OCI-LY1 (cell line): ENCODE data around the gene STAC.

Experiments used
- H2AFZ ChIP-seq: fragments of 200-600 bp; sonication (generic), shearing (Covaris generic); 2 replicates; pipeline ENCODE4 v1.6.0; 2014; ENCODE audit warnings: antibody characterized with exemption, mild to moderate bottlenecking, low read length
- H3F3A ChIP-seq: fragments of 200-600 bp; sonication (generic), shearing (Covaris generic); 2 replicates; pipeline ENCODE4 v1.6.0; 2014; ENCODE audit warnings: mild to moderate bottlenecking, antibody characterized with exemption, low read length, moderate library complexity; ENCODE audit not compliant: insufficient read depth
- H3K27ac ChIP-seq: fragments of 200-600 bp; sonication (generic); 2 replicates; pipeline ENCODE4 v1.5.1; 2014; ENCODE audit warnings: low read length, mixed run types, mild to moderate bottlenecking, low read depth; ENCODE audit not compliant: poor library complexity, severe bottlenecking
- H3K27me3 ChIP-seq: fragments of 200-600 bp; sonication (generic); 2 replicates; pipeline ENCODE4 v1.6.0; 2014; ENCODE audit warnings: antibody characterized with exemption, mild to moderate bottlenecking, low read length, moderate library complexity; ENCODE audit not compliant: insufficient read depth
- H3K36me3 ChIP-seq: fragments of 200-600 bp; sonication (generic); 2 replicates; pipeline ENCODE4 v1.6.1; 2014; ENCODE audit warnings: mild to moderate bottlenecking, antibody characterized with exemption, low read length, moderate library complexity, mixed read lengths; ENCODE audit not compliant: insufficient read depth
- H3K4me1 ChIP-seq: fragments of 200-600 bp; sonication (generic); 2 replicates; pipeline ENCODE4 v1.5.1; 2014; ENCODE audit warnings: mild to moderate bottlenecking, low read length, moderate library complexity; ENCODE audit not compliant: insufficient read depth, severe bottlenecking
- H3K4me2 ChIP-seq: fragments of 200-600 bp; sonication (generic), shearing (Covaris generic); 2 replicates; pipeline ENCODE4 v1.6.1; 2014; ENCODE audit warnings: low read length
- H3K4me3 ChIP-seq: fragments of 200-600 bp; sonication (generic); 2 replicates; pipeline ENCODE4 v1.5.1; 2014; ENCODE audit warnings: low read length, low read depth, mild to moderate bottlenecking, mixed read lengths; ENCODE audit not compliant: poor library complexity, severe bottlenecking
- H3K79me2 ChIP-seq: fragments of 200-600 bp; shearing (Covaris generic); 2 replicates; pipeline ENCODE4 v1.6.1; 2016; ENCODE audit warnings: mixed run types, low read length, mixed read lengths; ENCODE audit not compliant: insufficient read depth
- H3K9ac ChIP-seq: fragments of 200-600 bp; sonication (generic), shearing (Covaris generic); 2 replicates; pipeline ENCODE4 v1.6.1; 2014; ENCODE audit warnings: mild to moderate bottlenecking, low read length, mixed read lengths
- H3K9me2 ChIP-seq: fragments of 200-600 bp; sonication (generic), shearing (Covaris generic); 2 replicates; pipeline ENCODE4 v1.6.1; 2014; ENCODE audit warnings: low read depth, mild to moderate bottlenecking, low read length, mixed read lengths
- H3K9me3 ChIP-seq: fragments of 200-600 bp; shearing (Covaris generic); 2 replicates; pipeline ENCODE4 v1.6.1; 2014; ENCODE audit warnings: low read length, mixed read lengths
- H4K20me1 ChIP-seq: fragments of 200-600 bp; sonication (generic), shearing (Covaris generic); 2 replicates; pipeline ENCODE4 v1.6.0; 2016; ENCODE audit warnings: mild to moderate bottlenecking, low read length; ENCODE audit not compliant: insufficient read depth
- EZH2 ChIP-seq: fragments of 200-600 bp; sonication (generic), shearing (Covaris generic); IDR thresholded peaks from 2 replicates; pipeline ENCODE4 v1.8.0; 2017; ENCODE audit warnings: borderline replicate concordance, mixed run types, mild to moderate bottlenecking, antibody characterized with exemption, low read length, moderate library complexity, mixed read lengths
- TF ChIP-seq, protein P1 (sequence below): fragments of 200-600 bp; sonication (generic), shearing (Covaris generic); IDR thresholded peaks from 2 replicates; pipeline ENCODE4 v1.5.1; 2017; ENCODE audit warnings: mild to moderate bottlenecking, antibody characterized with exemption, low read length, moderate library complexity, mixed read lengths

STAC gene

DNA sequence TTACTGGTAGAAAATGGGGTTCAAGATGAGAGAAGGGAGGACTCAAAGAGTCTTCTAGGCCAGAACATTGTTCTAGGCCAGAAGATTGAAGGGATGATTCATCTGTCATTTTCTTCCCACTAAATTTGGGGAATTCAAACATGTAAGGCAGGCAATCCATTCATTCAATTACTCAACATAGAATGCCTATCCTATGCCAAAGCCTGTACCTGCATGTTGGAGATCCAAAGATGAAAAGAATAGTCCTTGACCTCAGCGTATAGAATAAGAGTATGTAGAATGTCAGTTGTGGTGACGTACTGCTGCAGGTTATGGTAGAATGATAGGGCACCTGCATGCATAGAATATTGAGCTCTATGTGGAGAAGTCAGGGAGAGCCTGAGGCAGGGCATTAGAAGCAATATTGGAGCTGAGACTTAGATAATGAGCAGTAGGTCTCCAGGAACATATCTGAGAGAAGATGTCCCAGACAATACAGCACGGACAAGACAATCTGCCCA, 49.7 kb downstream of the STAC start:
- Histone ChIP-seq H4K20me1 (no peaks in the 10 kb centered on the region), H3K27me3 (no peaks in the 10 kb centered on the region)

DNA sequence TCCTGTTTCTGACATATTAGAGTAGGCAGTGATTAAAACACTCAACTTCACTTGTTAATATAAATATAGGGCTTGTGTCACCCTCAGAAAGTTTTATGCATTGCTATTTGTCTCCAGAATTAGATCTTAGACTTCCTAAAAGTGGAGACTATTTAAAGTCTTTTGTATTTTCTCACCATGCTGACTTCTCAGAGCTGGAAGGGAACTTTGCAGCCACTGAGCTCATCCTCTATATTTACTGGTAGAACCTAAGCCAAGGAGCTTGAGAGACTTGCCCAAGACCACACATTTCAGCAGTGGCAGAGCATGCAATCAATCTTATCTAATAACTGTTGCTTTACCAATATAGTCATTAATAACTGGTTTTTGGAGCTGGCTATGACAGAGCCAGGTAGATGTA, 53.2 kb downstream of the STAC start:
- no peak overlapping the region for H3K4me3 ChIP-seq

More for the DNA sequence above, 49.7 kb downstream of the STAC start:
- Histone ChIP-seq H3K9ac (no peak overlapping the region), H3K4me3 (no peak overlapping the region), H3K4me1 (no peaks in the 10 kb centered on the region), H3F3A (no peaks in the 10 kb centered on the region), H3K36me3 (no peaks in the 10 kb centered on the region), H3K9me2 (no peaks in the 10 kb centered on the region), H3K9me3 (no peaks in the 10 kb centered on the region), H2AFZ (no peak overlapping the region), H3K27ac (no peak overlapping the region), H3K4me2 (no peak overlapping the region), H3K79me2 (no peaks in the 10 kb centered on the region)
- TF ChIP-seq EZH2: no peak
- TF ChIP-seq, protein P1, sequence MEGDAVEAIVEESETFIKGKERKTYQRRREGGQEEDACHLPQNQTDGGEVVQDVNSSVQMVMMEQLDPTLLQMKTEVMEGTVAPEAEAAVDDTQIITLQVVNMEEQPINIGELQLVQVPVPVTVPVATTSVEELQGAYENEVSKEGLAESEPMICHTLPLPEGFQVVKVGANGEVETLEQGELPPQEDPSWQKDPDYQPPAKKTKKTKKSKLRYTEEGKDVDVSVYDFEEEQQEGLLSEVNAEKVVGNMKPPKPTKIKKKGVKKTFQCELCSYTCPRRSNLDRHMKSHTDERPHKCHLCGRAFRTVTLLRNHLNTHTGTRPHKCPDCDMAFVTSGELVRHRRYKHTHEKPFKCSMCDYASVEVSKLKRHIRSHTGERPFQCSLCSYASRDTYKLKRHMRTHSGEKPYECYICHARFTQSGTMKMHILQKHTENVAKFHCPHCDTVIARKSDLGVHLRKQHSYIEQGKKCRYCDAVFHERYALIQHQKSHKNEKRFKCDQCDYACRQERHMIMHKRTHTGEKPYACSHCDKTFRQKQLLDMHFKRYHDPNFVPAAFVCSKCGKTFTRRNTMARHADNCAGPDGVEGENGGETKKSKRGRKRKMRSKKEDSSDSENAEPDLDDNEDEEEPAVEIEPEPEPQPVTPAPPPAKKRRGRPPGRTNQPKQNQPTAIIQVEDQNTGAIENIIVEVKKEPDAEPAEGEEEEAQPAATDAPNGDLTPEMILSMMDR: no peak

DNA sequence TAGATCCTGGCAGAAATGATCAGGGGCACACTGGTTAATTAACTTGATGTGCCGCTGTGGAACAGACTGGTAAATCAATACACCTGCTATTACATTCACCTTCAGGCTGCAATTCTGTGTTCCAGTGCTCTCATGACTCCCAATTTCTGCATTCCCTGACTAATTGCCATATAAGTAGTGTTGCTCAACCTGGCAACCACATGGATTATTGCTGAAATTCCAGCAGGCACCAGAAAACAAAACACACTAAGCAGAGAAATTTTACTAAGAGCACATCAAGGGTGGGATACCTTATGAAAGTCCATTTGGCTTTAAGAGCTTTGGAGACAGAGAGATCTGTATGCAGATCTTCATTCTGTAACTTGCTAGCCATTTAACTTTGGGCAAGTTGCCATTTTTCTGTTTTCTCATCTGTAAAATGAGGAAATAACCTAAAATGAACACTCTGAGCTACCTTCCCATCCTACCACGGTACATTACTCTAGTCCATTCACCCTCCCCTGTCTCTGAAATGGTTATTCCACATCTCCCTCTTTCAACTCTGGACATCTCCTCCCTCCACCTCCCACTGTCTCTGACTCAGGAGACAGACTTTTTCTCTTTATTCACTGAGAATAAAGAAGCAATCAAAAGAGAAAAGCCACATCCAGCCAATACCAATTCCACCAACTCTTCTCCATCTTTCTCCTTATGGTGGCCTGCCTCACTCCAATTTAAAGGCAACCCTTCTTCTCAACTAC, 54.6 kb downstream of the STAC start:
- no peak for TF ChIP-seq EZH2
- TF ChIP-seq, protein P1: no peak
- Histone ChIP-seq H3K9me2 (no peaks in the 10 kb centered on the region), H3K4me3 (no peak overlapping the region), H2AFZ (no peak overlapping the region), H3K9me3 (no peaks in the 10 kb centered on the region), H4K20me1 (no peaks in the 10 kb centered on the region), H3K79me2 (no peaks in the 10 kb centered on the region), H3K27ac (no peak overlapping the region), H3K27me3 (no peaks in the 10 kb centered on the region), H3K9ac (no peak overlapping the region), H3K36me3 (no peaks in the 10 kb centered on the region), H3K4me1 (no peaks in the 10 kb centered on the region), H3K4me2 (no peak overlapping the region), H3F3A (no peaks in the 10 kb centered on the region)

More for the DNA sequence above, 53.2 kb downstream of the STAC start:
- H3K4me2 ChIP-seq: no peak overlapping the region
- H4K20me1 ChIP-seq: no peaks in the 10 kb centered on the region
- no peaks in the 10 kb centered on the region for H3K36me3 ChIP-seq
- no peak for TF ChIP-seq EZH2
- TF ChIP-seq, protein P1: no peak
- no peaks in the 10 kb centered on the region for H3K9me2 ChIP-seq
- no peaks in the 10 kb centered on the region for H3F3A ChIP-seq
- no peak overlapping the region for H3K27ac ChIP-seq
- no peaks in the 10 kb centered on the region for H3K4me1 ChIP-seq
- H3K27me3 ChIP-seq: no peaks in the 10 kb centered on the region
- H3K9me3 ChIP-seq: no peaks in the 10 kb centered on the region
- no peak overlapping the region for H3K9ac ChIP-seq
- no peak overlapping the region for H2AFZ ChIP-seq
- no peaks in the 10 kb centered on the region for H3K79me2 ChIP-seq
